K562 (cell line): ENCODE data around the gene ITPR3.

Experiments used
- CBFA2T3 ChIP-seq: fragments of 450-650 bp; IDR thresholded peaks from 2 replicates; pipeline ENCODE4 v1.6.1; 2017
- GTF2F1 ChIP-seq: IDR thresholded peaks from 2 replicates; pipeline ENCODE4 v1.6.1; 2011; ENCODE audit warnings: low read depth, low read length, improper control_type of control experiment

DNA sequence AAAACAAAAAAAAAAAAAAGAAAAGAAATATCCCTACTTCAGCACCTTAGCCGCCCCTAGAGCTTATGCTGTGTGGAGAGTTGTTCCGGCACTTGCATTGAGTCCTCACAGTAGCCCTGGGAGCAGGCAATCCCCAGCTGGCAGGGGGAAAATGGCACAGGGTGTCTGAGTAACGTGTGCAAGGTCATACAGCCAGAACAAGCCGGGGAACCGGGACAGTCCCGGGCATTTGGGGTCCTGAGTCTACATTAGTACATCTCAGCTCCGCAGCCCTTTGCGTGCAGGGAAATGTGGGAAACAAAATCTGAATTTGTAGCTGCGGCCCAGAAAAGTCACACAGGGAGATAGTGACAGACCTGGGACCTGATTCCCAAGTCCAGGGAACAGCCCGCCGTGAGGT is 44.5 kb upstream of the ITPR3 start:
- TF ChIP-seq CBFA2T3: no peak
- no peak for TF ChIP-seq GTF2F1
